HG02970 (cell line): ENCODE data around the gene LGALS14.

Experiments used
- ATAC-seq: cut with Tn5 transposase; IDR thresholded peaks from one replicate; pipeline ENCODE4 v1.9.1; 2021; ENCODE audit warnings: mild to moderate bottlenecking, moderate library complexity, moderate number of reproducible peaks; ENCODE audit not compliant: unreplicated experiment, low FRiP score

Gene LGALS14

DNA sequence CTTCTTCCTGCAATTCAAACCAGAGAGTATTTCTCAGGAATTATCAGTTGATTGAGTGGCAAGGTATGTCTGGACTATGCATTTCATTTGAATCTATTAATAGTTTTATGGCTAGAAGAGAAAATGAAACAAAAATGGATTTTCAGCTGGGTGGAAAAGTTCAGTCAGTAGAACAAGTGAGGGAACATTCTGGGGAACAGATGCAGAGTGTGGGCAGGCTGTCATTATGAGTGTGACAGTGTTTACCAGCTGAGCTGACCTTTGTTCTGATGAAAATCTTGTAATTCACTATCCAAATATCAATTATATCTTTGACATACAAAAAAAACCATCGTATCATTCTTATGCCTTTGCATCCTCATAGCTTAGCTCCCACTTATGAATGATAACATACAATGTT, 36.1 kb downstream of the LGALS14 start:
- no peak for ATAC-seq

DNA sequence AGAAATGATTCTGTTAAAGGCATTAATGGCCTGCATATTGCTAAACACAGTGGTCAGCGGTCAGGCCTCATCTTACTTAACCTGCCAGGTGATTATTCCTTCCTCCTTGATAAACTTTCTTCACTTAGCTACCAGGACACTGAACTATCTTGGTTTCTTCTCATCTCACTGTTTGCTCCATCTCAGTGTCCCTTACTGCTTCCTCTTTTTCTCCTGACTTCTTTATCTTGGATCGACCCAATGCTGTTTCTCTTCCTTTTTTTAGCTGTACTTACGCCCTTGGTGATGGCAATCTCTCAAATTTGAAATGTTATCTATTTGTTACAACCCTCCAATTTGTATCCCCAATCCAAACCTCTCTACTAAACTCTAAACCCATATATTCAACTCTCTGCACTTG, 41.4 kb downstream of the LGALS14 start:
- ATAC-seq, result no peak

DNA sequence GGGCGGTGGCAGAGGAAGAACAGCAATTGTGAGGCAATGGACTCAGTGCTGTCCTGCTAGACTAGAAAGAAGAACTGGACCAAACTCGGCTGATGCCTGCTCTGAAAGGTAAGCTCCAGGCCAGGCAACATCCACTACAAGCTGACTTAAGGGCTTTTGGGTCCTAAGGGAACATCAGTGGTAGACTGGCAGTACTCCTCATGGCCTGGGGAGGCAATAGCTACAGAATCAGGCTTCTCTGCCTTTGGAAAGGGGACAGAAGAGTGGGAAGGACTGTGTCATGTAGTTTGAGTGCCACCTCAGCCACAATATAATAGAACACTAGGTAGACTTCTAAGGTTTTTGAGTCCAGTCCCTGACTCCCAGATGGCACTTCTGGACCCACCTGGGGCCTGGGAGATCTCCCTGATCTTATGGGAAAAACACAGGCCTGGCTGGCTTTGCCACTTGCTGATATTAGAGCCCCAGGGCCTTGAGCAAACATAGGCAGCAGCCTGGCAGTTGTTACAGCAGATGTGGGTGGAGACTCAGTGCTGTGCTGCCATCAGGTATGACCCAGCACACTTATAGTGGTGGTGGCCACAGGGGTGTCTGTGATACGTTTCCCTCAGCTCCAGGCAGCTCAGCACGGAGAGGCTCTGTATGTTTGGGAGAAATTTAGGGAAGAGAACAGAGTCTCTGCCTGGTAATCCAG, 42.7 kb downstream of the LGALS14 start:
- no peak for ATAC-seq

DNA sequence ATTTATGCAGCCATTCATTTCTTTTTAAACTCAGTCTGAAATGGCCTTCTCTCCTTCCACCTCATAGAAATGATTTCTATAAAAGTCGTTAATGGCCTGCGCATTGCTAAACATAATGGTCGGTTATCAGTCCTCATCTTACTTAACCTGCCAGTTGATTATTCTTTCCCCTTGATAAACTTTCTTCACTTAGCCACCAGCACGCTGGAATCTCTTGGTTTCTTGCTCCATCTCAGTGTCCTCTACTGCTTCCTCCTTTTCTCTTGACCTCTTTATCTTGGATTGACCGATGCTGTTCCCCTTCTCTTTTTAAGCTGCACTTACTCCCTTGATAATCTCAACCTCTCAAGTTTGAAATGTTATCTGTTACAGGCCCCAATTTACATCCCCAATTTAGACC, 45.7 kb downstream of the LGALS14 start:
- ATAC-seq, result no peak

DNA sequence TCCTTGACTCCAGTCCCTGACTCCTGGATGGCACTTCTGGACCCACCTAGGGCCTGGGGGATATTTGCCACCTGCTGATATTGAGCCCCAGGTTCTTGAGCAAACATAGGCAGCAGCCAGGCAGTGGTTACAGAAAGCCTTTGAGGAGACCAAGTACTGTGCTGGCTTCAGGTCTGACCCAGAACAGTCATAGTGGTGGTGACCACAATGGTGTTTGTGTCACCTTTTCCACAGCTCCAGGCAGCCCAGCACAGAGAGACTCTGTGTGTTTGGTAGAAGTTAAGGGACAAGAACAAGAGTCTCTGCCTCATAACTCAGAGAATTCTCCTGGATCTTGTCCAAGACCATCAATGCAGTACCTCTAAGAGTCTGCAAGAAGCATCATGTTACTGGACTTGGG, 48.1 kb downstream of the LGALS14 start:
- ATAC-seq, result no peak

DNA sequence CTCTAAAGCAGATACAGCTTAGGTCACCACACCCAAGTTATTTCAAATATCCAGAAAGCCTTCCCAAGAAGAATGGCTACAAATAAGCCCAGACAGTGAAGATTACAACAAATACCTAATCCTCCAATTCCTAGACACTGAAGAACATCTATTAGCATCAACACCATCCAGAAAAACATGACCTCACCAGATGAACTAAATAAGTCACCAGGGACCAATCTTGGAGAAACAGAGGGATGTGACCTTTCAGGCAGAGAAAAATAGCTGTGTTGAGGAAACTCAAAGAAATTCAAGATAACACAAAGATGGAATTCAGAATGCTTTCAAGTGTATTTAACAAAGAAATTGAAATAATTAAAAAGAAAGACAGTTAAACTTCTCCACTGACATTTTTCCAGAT, 48.5 kb downstream of the LGALS14 start:
- no peak for ATAC-seq

DNA sequence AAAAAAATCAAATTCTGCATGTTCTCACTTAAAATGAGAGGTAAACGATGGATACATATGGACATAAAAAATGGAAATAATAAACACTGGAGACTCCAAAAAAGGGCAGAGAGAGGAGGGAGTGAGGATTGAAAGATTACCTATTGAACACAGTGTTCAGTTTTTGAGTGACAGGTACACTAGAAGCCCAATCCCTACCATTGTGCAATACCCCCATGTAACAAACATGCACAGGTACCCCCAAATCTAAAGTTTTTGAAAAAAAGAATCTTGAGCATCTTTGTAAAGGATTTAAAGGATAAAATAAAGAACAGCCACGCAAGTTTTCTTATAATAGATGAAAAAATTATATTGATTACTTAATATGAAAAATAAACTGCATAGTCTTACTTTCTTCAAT, 50.3 kb downstream of the LGALS14 start:
- no peak for ATAC-seq

DNA sequence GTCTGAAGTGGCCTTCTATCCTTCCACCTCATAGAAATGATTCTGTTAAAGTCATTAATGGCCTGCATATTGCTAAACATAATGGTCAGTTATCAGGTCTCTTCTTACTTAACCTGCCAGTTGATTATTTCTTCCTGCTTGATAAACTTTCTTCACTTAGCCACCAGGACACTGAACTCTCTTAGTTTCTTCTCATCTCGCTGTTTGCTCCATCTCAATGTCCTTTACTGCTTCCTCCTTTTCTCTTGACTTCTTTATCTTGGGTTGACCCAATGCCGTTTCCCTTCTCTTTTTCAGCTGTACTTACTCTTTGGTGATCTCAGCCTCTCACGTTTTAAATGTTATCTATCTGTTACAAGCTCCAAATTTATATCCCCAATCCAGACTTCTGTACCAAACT, 50.7 kb downstream of the LGALS14 start:
- no peak for ATAC-seq
